Measurements from ENCODE around the gene PIP4K2C.
"Not testable (repeated sequence)": the region's sequence is repeated elsewhere in the genome, so short reads cannot be mapped to it uniquely, and the experiment has no call there.

The PIP4K2C gene

GRCh38 chr12:57558864-57559263, 32.1 kb upstream of the PIP4K2C start:
- DNase-seq (ENCODE audit: low read depth in 3 of 3): no peak

- no peak for DNase-seq (ENCODE audit: low read depth in 3 of 3)
Observed at GRCh38 chr12:57560516-57560915, 30.5 kb upstream of the PIP4K2C start.

GRCh38 chr12:57561117-57561516, 29.9 kb upstream of the PIP4K2C start:
- DNase-seq (ENCODE audit: low read depth in 3 of 3): not testable (repeated sequence)

GRCh38 chr12:57563358-57563757, 27.6 kb upstream of the PIP4K2C start:
- no peak for DNase-seq (ENCODE audit: low read depth in 3 of 3)

- no peak for DNase-seq (ENCODE audit: low read depth in 3 of 3)
Observed at GRCh38 chr12:57564178-57564740, 26.7 kb upstream of the PIP4K2C start.

- DNase-seq (ENCODE audit: low read depth in 3 of 3): no peak
Observed at GRCh38 chr12:57568838-57569237, 22.2 kb upstream of the PIP4K2C start.

GRCh38 chr12:57569858-57570257, 21.1 kb upstream of the PIP4K2C start:
- no peak for DNase-seq (ENCODE audit: low read depth in 3 of 3)

GRCh38 chr12:57570438-57570837, 20.6 kb upstream of the PIP4K2C start:
- not testable (repeated sequence) for DNase-seq (ENCODE audit: low read depth in 3 of 3)

GRCh38 chr12:57571926-57572762, 18.8 kb upstream of the PIP4K2C start:
- no peak for DNase-seq (ENCODE audit: low read depth in 3 of 3)

GRCh38 chr12:57574795-57575194, 16.2 kb upstream of the PIP4K2C start:
- no peak for DNase-seq (ENCODE audit: low read depth in 3 of 3)

- DNase-seq (ENCODE audit: low read depth in 3 of 3): no peak
Observed at GRCh38 chr12:57575771-57576612, 15.0 kb upstream of the PIP4K2C start.

- DNase-seq (ENCODE audit: low read depth in 3 of 3): no peak
Observed at GRCh38 chr12:57576613-57577160, 14.3 kb upstream of the PIP4K2C start.

- DNase-seq (ENCODE audit: low read depth in 3 of 3): no peak
Observed at GRCh38 chr12:57577981-57578758, 12.8 kb upstream of the PIP4K2C start.

- no peak for DNase-seq (ENCODE audit: low read depth in 3 of 3)
Observed at GRCh38 chr12:57579011-57579410, 12.0 kb upstream of the PIP4K2C start.

- DNase-seq (ENCODE audit: low read depth in 3 of 3): no peak
Observed at GRCh38 chr12:57579677-57580465, 11.1 kb upstream of the PIP4K2C start.

GRCh38 chr12:57580466-57580795, 10.6 kb upstream of the PIP4K2C start:
- DNase-seq (ENCODE audit: low read depth in 3 of 3): no peak

- no peak for DNase-seq (ENCODE audit: low read depth in 3 of 3)
Observed at GRCh38 chr12:57581802-57582201, 9.2 kb upstream of the PIP4K2C start.

GRCh38 chr12:57582440-57582839, 8.6 kb upstream of the PIP4K2C start:
- DNase-seq (ENCODE audit: low read depth in 3 of 3): no peak

- DNase-seq (ENCODE audit: low read depth in 3 of 3): peak in 2 of 3 experiments; percentile 26 to 52
Observed at GRCh38 chr12:57583008-57583831, 7.8 kb upstream of the PIP4K2C start.

GRCh38 chr12:57584050-57584449, 6.9 kb upstream of the PIP4K2C start:
- no peak for DNase-seq (ENCODE audit: low read depth in 3 of 3)

Data from stimulated activated CD4-positive, alpha-beta T cell treated with anti-CD3 and anti-CD28 coated beads, TNF-alpha, amount 100 ng/mL, for 4 hours (primary cell).